DMS53 (cell line): Measurements from ENCODE around the gene NPLOC4.
"Not testable (repeated sequence)": the region's sequence is repeated elsewhere in the genome, so short reads cannot be mapped to it uniquely, and the experiment has no call there.

Source experiments
- DNase-seq: peaks from one replicate; lab custom pipeline; 2025; lab: John Stamatoyannopoulos, UW

Gene NPLOC4

DNA sequence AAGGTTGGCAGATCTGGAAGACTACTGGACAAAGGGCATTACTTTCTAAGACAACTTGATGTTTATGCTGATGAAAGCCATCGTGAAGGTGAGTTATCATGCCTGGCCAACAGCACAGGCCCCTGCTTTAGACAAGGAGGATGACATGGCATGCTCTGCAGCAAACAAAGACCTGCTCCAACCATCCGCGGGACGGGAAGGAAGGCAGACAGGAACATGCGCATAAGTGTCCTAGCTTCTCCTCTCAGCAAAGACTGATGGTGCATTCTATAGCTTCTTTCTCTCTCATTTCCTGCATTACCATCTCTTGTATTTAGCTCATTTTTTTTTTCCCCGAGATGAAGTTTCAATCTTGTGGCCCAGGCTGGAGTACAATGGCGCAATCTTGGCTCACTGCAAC is 5.4 kb downstream of the NPLOC4 start:
- no peak for DNase-seq

DNA sequence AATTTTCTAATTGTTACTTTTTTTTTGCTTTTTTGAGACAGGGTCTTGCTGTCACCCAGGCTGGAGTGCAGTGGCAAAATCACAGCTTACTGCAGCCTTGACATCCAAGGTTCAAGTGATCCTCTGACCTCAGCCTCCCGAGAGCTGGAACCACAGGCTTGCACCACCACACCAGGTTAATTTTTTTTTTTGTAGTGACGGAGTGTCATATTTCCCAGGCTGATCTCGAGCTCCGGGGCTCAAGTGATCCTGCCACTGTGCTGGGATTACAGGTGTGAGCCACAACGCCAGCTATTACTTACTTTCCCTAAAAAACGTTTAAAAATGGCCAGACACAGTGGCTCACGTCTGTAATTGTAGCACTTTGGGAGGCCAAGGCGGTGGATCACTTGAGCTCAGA is 6.6 kb downstream of the NPLOC4 start:
- DNase-seq, result no peak

DNA sequence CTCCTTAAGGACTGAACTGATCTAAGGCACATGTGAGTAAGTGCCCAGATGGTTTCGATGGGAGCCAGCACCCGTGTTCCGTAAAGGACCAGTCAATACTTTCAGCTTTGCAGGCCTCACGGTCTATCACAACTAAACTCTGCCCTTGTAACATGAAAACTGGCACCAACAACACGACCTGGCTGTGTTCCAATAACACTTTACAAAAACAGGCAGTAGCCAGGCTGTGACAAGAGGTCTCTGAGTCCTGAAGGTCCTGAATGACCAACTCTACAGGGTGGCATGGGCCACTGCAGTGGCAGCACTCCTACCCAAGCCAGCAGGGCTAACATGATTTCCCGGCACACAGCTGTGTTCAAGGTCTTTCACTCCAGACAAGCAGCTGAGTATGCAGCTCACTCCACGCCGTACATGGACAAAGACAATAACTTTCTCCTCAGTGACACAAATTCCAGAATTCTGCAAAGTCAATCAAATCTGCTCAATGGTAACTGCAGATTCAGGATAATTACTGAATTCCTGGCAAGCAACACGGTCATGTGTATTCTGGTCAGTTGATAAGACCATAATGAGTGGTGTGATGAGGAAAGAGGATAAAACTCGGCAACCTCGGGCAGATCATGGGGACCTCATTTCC is 15.3 kb downstream of the NPLOC4 start:
- DNase-seq, result no peak

DNA sequence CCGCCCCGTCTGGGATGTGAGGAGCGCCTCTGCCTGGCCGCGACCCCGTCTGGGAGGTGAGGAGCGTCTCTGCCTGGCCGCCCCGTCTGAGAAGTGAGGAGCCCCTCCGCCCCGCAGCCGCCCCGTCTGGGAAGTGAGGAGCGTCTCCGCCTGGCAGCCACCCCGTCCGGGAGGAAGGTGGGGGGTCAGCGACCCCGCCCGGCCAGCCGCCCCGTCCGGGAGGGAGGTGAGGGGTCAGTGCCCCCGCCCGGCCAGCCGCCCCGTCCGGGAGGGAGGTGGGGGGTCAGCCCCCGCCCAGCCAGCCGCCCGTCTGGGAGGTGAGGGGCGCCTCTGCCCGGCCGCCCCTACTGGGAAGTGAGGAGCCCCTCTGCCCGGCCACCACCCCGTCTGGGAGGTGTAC is 18.6 kb downstream of the NPLOC4 start:
- not testable (repeated sequence) for DNase-seq

DNA sequence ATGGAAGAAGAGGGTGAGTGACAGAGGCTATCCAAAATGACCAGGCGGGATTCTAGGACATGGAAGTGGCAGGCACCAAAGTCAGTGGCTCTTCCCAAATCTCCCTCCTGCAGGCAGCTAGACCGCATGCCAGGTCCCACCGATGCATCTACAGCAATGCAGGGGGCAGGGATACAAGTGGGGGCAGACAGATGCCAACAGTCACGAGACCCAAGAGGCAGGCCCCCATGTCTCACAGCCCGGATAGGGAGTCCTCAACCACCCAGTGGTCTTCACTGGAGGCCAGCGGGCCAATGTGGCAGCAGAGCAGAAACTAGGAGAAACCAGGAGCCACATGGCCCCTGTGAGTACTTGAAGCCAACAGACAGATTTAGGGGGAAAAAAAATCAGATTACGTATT is 20.0 kb downstream of the NPLOC4 start:
- no peak for DNase-seq

DNA sequence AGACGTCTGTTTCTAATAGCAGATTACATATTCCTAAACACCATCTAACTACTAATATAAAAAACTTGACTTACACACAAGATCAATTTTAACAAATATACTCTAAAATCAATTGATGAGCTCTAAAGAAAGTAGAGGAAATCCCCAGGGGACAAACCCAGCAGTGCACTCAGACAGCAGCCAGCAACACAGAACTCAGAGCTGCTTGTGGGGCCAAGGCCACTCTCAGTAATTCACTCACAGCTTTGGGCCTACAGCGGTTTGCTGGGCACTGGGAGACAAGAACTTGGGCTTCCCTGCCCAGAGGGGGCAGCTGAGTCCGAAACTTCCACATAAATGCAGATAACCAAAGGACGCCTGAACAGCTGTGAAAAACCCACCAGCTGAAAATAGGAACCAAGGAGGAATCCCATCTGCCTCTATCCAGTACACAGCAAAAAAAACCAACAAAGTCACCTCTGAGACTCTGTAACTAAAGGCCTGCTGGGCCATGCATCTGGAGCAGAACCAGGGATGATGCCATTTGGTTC is 21.4 kb downstream of the NPLOC4 start:
- no peak for DNase-seq

DNA sequence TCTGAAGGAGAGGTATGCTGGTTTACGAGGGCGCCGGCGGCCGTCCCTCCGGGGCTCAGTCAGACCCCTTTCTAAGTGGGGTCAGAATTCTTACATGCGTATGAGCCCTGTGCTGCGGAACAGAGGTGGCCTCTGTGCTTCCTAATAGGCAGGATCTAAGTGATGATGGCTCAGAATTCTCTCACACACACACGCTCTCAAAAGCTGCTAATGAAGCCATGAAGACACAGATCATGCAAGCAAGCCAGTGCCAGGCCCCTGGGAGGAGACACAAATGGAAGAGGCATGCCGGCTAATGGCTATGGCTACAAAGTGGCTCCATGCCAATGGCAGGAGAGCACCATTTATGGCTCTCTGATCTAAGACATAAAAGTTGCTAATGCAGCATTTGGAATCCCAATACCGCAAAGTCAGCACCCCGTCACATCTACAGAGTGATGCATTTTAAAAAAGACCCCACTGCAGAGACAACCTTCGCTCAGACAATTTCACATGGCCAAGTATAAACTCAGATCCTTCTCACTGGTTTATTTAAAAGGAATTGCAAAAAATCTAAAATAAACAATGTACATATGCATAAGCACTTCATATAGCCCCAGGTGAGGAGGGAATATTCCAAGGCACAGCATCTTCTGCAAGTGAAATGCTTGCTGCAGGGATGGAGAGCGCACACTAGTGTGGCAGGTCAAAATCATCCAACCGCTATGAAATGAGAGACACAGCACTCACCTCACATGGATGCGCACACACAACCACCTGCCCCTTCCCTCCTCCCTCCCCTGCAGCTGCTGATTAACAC is 24.5 kb downstream of the NPLOC4 start:
- DNase-seq, result no peak

DNA sequence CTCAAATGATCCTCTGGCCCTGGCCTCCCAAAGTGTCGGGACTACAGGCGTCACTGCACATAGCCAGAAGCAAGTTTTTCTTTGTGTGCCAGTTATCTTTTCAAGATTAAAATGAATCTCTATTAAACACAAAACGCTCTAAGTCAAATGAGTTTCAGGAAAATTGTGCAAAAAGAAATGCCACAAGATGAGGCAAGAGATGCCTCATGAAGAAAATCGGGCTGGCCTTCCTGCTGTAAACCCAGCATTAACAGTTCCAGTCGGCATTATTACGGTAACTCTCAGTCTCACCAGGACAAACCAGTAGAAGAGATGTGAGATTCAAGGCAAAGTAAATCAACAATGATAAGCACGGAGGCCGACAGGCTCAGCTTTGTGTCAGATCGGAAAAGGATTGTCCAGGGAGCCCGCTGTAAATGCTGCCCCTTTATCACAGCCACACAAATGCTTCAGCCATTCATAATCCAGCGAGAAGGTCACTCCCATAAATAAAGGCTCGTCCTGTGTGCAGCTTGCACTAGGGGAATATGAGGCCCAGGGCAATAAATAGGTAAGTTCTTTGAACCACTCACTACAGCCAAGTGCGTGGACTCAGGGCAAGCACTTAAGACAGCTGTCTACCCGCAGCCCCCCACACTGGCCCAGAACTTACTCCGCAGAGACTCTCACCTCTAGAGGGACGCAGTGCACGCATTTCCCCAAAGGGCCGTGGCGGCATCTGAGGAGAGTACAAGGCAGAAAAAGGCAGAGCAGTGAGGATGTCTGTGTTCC is 27.2 kb downstream of the NPLOC4 start:
- no peak for DNase-seq

DNA sequence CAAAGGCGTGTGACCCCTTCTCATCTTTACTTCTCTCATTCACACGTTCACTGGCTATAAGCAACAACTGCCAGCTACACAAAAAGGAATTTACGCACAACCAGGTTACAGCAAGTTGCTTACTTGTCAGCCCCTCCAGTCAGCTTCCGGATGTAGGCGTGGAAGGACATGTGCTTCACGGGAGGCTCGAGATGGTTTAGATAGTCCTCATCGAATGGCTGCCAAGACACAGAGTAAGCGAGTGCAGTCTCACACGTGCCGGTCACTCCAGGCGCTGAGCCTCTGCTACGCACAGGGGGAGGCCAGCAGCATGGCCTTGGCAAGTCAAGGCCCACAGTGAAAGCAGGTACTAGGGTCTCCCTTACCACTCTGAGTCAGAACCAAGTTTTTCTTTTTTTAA is 28.3 kb downstream of the NPLOC4 start:
- DNase-seq, result no peak

DNA sequence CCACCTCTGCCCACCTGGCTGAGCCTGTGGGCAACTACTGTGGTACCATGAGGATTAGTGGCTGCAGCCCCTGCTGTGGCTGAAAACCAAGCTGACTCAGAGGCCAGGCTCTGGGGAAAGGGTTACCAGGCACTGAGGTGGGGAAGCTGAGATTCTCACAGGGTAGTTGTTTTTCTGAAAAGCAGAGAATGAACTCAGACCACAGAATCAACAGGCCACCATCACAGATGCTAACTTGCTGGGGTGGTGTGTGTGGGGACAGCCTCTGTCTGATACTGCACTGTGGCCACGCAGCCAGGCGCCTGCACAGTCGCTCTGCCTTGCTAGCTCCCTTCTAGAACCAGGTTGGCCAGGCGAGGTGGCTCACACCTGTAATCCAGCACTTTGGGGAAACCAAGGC is 28.8 kb downstream of the NPLOC4 start:
- DNase-seq, result no peak

DNA sequence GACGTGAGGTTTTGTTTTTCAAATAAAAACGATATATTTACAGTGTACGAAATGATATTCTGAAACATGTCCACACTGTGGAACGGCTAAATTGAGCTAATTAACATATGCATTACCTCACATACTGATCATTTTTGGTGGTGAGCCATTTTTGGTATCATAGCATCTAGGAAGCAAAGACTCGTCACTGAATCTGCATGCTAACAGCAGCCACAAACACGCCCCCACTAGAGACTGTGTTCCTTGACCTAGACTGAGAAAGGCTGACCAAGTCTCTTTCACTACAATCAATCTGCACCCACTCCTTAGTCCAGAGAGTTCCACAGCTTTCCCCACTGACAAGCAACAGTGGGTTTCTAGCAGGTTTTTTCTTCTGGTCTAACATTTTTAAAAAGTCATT is 29.5 kb downstream of the NPLOC4 start:
- no peak for DNase-seq

DNA sequence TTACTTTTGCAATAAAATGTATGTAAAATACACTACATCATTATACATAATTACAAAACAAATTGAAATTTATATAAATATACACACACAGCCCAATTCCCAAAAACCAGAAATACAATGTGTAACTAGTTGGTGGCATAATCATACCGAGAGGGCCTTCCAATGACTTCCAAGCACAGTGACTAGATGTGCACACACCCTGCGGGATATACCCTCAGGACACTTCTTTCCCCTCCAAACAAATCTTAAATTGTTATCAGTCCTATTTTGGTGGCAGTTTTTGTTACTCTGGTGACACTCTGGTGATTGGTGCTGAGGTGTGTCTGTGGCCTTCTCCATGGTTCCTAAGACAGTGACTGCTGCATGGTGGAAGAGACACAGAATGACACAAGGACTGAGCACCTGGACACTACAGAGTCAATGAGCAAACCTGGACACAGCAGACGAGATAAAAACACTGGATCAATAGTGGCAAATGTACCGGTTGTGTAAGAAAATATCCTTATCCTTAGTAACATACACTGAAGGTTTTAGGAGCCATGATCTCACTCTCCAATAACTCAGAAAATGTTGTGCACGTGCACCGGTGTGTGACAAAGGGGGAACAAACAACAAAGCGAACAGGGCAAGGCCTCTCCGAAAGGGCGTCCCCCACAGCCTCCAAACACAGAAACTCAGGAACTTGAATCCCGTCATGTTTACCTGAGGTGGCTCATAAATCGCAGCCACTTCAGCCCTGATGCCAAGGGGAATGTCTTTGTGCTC is 32.9 kb downstream of the NPLOC4 start:
- no peak for DNase-seq

DNA sequence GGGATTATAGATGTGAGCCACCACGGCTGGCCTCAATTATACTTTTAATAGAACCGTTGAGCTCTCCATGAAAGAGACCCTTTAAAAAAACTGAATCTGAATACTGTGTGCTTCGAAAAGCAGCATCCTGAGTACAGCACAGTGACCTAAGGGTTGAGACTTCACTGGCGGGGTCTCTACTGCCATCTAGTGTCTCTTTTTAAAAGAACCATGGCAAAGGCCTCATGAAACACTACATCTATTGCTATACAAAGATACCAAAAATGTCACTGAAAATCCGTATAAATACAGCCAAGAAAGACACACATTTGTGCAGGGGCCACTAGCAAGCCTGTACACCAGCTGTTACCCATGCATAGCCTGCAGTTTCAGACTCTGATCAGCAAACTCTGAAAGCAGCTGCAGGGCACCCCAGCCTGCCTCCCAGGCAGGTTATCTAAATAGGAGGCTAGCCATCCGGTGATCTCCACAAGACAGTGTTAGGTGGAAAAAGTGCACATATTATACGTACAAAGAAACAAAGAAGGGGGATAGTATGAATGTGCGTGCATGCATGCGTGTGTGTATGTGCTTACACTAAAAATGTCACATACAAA is 35.3 kb downstream of the NPLOC4 start:
- peak; percentile 86 for DNase-seq

DNA sequence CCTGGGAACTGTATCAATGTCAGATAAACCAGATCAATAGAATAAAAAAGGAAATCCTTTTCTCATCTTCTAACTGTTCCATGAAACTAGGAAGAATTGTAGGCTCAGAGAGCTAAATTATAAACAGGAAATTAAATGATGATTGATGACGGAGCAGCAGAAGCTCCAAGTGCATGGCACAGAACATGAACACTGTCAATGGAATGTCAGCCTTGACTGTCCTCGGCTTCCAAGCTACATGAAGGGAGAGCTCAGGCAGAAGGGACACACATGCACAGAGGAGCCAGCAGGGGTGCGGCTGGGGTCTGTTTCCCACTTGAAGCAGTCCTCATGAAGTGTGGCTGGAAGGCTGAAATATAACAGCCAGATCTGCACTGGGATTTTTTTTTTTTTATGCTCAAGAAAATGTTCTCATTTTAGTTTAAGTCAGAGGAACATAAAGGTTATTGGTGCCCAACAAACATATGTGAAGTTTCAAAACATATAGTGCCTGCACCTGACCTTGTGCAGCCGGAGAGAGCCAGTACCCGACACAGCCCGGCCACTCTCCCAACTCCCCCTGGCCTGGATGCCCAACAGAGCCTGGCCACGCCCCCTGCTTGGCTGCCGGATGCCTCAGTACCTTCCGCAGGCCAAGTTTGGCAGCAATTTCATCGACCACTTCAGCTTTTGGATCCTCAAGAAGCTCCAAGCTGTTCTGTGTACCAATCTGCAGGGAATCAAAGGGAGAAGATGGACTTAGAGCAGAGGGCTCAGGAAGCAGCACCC is 37.0 kb downstream of the NPLOC4 start:
- no peak for DNase-seq

DNA sequence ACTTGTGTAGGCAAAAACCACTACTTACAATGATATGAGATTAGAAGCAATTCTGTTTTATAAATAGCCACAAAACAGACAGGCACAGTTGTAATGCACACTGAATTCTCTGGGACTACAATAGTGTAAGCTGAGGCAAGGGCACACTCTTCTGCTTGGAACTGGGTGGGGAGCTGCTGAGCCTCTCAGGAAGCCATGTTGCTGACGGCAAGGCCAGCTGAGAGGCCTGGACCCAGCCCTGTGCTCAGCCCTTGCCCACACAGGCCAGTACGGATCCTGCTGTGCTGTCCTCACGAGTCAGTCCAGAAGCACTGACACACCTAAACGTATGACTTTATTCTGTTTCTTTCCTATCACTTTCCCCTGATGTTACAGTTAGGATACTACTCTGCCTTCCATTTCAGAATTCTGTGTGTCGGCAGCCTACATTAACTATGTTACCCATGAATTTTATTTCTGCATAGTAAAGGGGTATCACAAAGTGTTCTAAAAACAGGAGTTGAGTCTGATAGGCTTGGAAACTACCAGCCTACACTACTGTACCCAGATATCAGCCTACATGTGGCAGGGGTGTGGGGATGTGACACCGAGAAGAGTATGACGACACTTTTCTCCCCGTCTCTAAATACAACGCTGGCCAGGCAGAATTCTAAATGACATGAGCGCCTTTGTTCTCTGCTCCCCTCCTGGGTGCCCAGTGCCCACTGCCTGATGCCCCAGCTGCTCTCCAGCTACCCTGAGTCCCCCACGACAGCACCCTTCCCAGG is 43.6 kb downstream of the NPLOC4 start:
- DNase-seq, result no peak

DNA sequence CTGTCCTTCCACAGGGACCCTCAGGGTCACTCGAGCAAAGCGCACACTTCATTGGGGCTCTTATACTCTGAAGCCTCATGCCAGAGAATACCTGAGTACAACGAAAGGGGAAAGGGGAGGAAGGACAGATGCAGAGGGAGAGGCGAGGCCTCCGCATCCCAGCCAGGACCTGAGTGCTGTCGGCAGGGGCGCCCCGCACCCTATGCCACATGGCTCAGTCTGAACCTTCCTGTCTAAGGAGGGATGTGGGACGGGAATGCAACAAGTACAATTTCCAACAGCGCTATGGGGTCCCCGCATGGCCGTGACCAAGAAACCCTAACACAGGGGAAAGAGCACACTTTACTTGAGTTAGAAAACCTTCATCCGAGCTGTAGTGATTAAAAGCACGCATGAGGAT is 44.9 kb downstream of the NPLOC4 start:
- no peak for DNase-seq

DNA sequence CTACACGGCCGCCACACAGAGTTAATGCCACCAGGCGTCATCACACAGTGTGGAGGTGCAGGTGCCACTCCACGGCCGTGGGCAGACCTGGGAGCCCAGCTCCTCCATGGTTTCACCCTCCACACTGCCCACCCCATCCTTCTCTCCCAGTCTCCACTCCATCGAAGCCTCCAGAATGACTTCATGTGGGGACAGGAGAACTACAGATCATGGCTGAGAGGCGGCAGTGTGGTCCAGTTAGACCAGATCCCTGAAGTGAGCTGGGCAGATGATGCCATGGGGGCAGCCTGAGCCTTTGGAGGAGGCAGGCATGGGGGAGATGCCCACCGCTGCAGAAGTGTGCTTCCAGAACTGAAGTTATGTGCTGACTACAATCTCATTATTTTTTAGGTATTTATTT is 46.8 kb downstream of the NPLOC4 start:
- DNase-seq, result no peak

DNA sequence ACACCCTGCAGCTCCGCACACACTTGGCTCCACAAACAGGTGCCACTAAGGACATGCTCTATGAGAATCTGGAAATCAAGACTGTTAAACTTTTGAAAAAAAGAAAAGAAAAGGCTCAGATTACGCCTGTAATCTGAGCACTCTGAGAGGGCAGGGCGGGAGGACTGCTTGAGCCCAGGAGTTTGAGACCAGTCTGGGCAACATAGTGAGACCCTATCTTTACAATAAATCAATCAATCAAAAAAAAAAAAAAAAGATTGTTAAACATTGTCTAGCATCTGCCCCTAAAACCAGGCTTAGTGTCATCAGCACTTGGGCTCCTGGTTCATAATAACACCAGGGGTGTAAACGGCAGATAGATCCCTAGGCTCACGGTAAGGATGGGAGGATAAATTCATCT is 47.3 kb downstream of the NPLOC4 start:
- DNase-seq, result no peak

DNA sequence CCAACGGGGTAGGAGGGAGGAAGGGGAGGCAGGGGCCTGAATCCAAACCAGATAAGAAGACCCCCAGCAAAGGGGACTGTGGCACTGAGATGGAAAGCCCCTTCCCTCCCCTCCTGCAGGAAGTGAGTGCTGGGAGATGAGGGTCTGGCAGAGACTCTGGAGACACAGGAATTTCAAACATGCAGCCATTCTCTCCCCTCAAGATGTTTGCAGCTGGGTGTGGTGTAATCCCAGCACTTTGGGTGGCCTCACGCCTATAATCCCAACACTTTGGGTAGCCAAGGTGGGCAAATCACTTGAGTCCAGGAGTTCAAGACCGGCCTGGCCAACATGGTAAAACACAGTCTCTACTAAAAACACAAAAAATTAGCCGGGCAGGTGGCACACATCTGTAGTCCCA is 50.8 kb downstream of the NPLOC4 start:
- DNase-seq, result no peak

DNA sequence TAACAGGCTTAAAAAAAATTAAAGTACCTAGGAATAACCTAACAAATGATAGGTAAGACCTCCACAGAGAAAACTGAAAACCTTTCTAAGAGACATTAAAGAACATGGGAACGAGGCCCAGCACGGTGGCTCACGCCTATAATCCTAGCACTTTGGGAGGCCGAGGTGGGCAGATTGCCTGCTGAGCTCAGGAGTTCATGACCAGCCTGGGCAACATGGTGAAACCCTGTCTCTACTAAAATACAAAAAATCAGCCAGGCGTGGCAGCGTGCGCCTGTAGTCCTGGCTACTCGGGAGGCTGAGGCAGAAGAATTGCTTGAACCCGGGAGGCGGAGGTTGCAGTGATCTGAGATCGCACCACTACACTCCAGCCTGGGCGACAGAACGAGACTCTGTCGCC is 52.1 kb downstream of the NPLOC4 start:
- peak; percentile 42 for DNase-seq
